ENCODE data around the gene NUCB1.

Gene NUCB1

GRCh38 chr19:48899781-48900476 lies at the start of gene NUCB1:
Gene NUCB1 (plus strand): TSS chr19:48900312. CDS start chr19:48900797, 485 bp downstream.
- H3K36me3 ChIP-seq (ENCODE audit: control insufficient read depth, insufficient read depth, low read length): peaks cover 3% of the 10 kb centered on the region
- no peaks in the 10 kb centered on the region for H3K27me3 ChIP-seq (replicated peaks; ENCODE audit: control insufficient read depth, insufficient read depth, low read length)
- DNase-seq (ENCODE audit: extremely low read depth, insufficient read length): peak; percentile 91
- H3K4me3 ChIP-seq (replicated peaks; ENCODE audit: low read depth, low read length): peak within 1 kb of the TSS; percentile 73
- no peak for TF ChIP-seq CTCF (IDR thresholded peaks at IDR 0.05; ENCODE audit: insufficient read depth, low read length, poor library complexity, severe bottlenecking)

DNA sequence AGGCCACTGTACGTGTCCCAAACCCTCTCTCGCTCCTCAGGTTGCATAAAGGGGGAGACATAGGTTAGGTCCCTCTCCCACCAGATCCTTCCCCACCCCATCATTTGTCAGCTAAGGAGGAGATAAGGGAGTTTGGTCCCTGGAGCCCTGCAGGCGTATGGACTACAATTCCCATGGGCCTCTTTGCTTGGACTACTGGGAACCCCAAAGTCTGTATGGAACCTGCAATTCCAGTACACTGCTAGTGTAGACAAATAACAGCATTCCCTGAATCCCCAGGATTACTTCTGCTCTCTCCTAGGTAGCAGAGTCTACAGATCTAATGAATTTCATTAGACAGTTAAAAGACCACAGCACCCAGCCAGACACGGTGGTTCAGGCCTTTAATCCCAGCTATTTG lies 47.8 kb upstream of the NUCB1 start:
- no peak for DNase-seq (ENCODE audit: extremely low read depth, insufficient read length)
- Histone ChIP-seq H3K27me3 (replicated peaks; ENCODE audit: control insufficient read depth, insufficient read depth, low read length) (no peaks in the 10 kb centered on the region), H3K36me3 (ENCODE audit: control insufficient read depth, insufficient read depth, low read length) (no peaks in the 10 kb centered on the region), H3K4me3 (replicated peaks; ENCODE audit: low read depth, low read length) (no peak overlapping the region)
- no peak for TF ChIP-seq CTCF (IDR thresholded peaks at IDR 0.05; ENCODE audit: insufficient read depth, low read length, poor library complexity, severe bottlenecking)

GRCh38 chr19:48853483-48853882 lies 46.6 kb upstream of the NUCB1 start:
- Histone ChIP-seq H3K4me3 (replicated peaks; ENCODE audit: low read depth, low read length) (no peak overlapping the region), H3K27me3 (replicated peaks; ENCODE audit: control insufficient read depth, insufficient read depth, low read length) (no peaks in the 10 kb centered on the region), H3K36me3 (ENCODE audit: control insufficient read depth, insufficient read depth, low read length) (no peaks in the 10 kb centered on the region)
- no peak for DNase-seq (ENCODE audit: extremely low read depth, insufficient read length)
- TF ChIP-seq CTCF (IDR thresholded peaks at IDR 0.05; ENCODE audit: insufficient read depth, low read length, poor library complexity, severe bottlenecking): no peak

DNA sequence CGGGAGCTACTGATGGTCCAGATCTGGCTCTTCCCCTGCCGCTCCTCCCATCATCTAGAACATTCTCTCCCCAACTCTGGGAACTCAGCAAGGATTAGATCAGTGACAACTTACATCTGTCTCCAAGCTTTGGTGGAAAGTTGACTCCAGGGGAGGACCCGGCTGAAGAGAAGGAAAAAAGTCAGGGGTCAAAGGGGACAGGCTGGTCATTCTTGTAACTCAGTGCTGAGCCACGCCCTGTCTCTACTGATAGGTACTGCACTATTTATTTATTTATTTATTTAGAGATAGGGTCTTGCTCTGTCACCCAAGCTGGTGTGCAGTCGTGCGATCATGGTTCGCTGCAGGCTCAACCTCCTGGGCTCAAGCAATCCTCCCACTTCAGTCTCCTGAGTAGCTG lies 46.0 kb upstream of the NUCB1 start:
- no peaks in the 10 kb centered on the region for H3K27me3 ChIP-seq (replicated peaks; ENCODE audit: control insufficient read depth, insufficient read depth, low read length)
- no peak overlapping the region for H3K4me3 ChIP-seq (replicated peaks; ENCODE audit: low read depth, low read length)
- DNase-seq (ENCODE audit: extremely low read depth, insufficient read length): no peak
- no peaks in the 10 kb centered on the region for H3K36me3 ChIP-seq (ENCODE audit: control insufficient read depth, insufficient read depth, low read length)
- no peak for TF ChIP-seq CTCF (IDR thresholded peaks at IDR 0.05; ENCODE audit: insufficient read depth, low read length, poor library complexity, severe bottlenecking)

- no peaks in the 10 kb centered on the region for H3K27me3 ChIP-seq (replicated peaks; ENCODE audit: control insufficient read depth, insufficient read depth, low read length)
- H3K4me3 ChIP-seq (replicated peaks; ENCODE audit: low read depth, low read length): no peak overlapping the region
- H3K36me3 ChIP-seq (ENCODE audit: control insufficient read depth, insufficient read depth, low read length): no peaks in the 10 kb centered on the region
- no peak for DNase-seq (ENCODE audit: extremely low read depth, insufficient read length)
- no peak for TF ChIP-seq CTCF (IDR thresholded peaks at IDR 0.05; ENCODE audit: insufficient read depth, low read length, poor library complexity, severe bottlenecking)
Observed at GRCh38 chr19:48856921-48857320, 43.2 kb upstream of the NUCB1 start.
